Ishikawa (cell line): ENCODE measurements around the gene ULK4.

Experiments used
- EGR1 ChIP-seq: IDR thresholded peaks from 2 replicates; pipeline ENCODE4 v1.6.1; 2012
- TCF12 ChIP-seq: IDR thresholded peaks from 2 replicates; pipeline ENCODE4 v1.6.1; 2012; ENCODE audit warnings: low read depth
- TF ChIP-seq, protein P1 (sequence below): IDR thresholded peaks from 2 replicates; pipeline ENCODE4 v1.6.1; 2012
- TF ChIP-seq, protein P2 (sequence below): IDR thresholded peaks from 2 replicates; pipeline ENCODE4 v1.6.1; 2012; ENCODE audit warnings: low read depth, mild to moderate bottlenecking

DNA sequence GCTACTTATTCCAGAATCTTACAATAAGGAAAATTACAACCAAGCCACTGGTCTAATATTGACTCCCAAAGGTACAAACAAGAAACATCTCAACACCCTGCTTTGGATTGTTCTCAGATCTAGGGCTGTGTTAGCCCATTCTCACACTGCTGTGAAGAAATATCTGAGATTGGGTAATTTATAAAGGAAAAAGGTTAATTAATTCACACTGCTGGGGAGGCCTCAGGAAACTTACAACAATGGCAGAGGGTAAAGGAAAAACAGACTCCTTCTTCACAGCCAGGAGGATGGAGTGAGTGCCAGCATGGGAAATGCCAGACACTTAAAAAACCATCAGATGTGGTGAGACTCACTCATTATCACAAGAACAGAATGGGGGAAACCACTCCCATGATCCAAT is 208.3 kb downstream of the ULK4 start:
- TF ChIP-seq TCF12: no peak
- TF ChIP-seq EGR1: no peak
- TF ChIP-seq, protein P1, sequence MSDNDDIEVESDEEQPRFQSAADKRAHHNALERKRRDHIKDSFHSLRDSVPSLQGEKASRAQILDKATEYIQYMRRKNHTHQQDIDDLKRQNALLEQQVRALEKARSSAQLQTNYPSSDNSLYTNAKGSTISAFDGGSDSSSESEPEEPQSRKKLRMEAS: no peak
- TF ChIP-seq, protein P2, sequence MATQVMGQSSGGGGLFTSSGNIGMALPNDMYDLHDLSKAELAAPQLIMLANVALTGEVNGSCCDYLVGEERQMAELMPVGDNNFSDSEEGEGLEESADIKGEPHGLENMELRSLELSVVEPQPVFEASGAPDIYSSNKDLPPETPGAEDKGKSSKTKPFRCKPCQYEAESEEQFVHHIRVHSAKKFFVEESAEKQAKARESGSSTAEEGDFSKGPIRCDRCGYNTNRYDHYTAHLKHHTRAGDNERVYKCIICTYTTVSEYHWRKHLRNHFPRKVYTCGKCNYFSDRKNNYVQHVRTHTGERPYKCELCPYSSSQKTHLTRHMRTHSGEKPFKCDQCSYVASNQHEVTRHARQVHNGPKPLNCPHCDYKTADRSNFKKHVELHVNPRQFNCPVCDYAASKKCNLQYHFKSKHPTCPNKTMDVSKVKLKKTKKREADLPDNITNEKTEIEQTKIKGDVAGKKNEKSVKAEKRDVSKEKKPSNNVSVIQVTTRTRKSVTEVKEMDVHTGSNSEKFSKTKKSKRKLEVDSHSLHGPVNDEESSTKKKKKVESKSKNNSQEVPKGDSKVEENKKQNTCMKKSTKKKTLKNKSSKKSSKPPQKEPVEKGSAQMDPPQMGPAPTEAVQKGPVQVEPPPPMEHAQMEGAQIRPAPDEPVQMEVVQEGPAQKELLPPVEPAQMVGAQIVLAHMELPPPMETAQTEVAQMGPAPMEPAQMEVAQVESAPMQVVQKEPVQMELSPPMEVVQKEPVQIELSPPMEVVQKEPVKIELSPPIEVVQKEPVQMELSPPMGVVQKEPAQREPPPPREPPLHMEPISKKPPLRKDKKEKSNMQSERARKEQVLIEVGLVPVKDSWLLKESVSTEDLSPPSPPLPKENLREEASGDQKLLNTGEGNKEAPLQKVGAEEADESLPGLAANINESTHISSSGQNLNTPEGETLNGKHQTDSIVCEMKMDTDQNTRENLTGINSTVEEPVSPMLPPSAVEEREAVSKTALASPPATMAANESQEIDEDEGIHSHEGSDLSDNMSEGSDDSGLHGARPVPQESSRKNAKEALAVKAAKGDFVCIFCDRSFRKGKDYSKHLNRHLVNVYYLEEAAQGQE: no peak
